HEK293 (cell line): Measurements from ENCODE around the gene PPP4R4.
"Not testable (repeated sequence)": the region's sequence is repeated elsewhere in the genome, so short reads cannot be mapped to it uniquely, and the experiment has no call there.

ENCODE experiments used
- REST ChIP-seq: fragments of 450-650 bp; formaldehyde crosslinking; IDR thresholded peaks from 2 replicates; pipeline ENCODE4 v1.5.1; 2016; ENCODE audit warnings: missing biosample characterization, missing genetic modification characterization
- ZFP3 ChIP-seq: fragments of 450-650 bp; formaldehyde crosslinking; IDR thresholded peaks from 2 replicates; pipeline ENCODE4 v1.5.1; 2016; ENCODE audit warnings: low read depth, missing biosample characterization, missing genetic modification characterization
- ZFP37 ChIP-seq: fragments of 450-650 bp; formaldehyde crosslinking; IDR thresholded peaks from 2 replicates; pipeline ENCODE4 v1.5.1; 2016; ENCODE audit warnings: missing biosample characterization, missing genetic modification characterization
- ZNF132 ChIP-seq: fragments of 450-650 bp; formaldehyde crosslinking; IDR thresholded peaks from 2 replicates; pipeline ENCODE4 v1.5.1; 2017; ENCODE audit warnings: missing biosample characterization, missing genetic modification characterization, borderline replicate concordance
- ZNF169 ChIP-seq: fragments of 450-650 bp; formaldehyde crosslinking; IDR thresholded peaks from 2 replicates; pipeline ENCODE4 v1.5.1; 2016; ENCODE audit warnings: missing biosample characterization, missing genetic modification characterization
- ZNF239 ChIP-seq: fragments of 450-650 bp; formaldehyde crosslinking; IDR thresholded peaks from 2 replicates; pipeline ENCODE4 v1.5.1; 2016; ENCODE audit warnings: missing biosample characterization, missing genetic modification characterization
- ZNF324 ChIP-seq: fragments of 450-650 bp; formaldehyde crosslinking; IDR thresholded peaks from 2 replicates; pipeline ENCODE4 v1.5.1; 2016; ENCODE audit warnings: missing biosample characterization, missing genetic modification characterization
- ZNF433 ChIP-seq: fragments of 450-650 bp; formaldehyde crosslinking; IDR thresholded peaks from 2 replicates; pipeline ENCODE4 v1.5.1; 2016; ENCODE audit warnings: missing biosample characterization, missing genetic modification characterization, low read depth
- ZNF558 ChIP-seq: fragments of 450-650 bp; formaldehyde crosslinking; IDR thresholded peaks from 2 replicates; pipeline ENCODE4 v1.5.1; 2016; ENCODE audit warnings: missing biosample characterization, missing genetic modification characterization
- ZNF623 ChIP-seq: fragments of 450-650 bp; formaldehyde crosslinking; IDR thresholded peaks from 2 replicates; pipeline ENCODE4 v1.5.1; 2016; ENCODE audit warnings: missing biosample characterization, missing genetic modification characterization
- ZNF785 ChIP-seq: fragments of 450-650 bp; formaldehyde crosslinking; IDR thresholded peaks from 2 replicates; pipeline ENCODE4 v1.5.1; 2016; ENCODE audit warnings: missing biosample characterization, missing genetic modification characterization
- TF ChIP-seq, protein P1 (sequence below): fragments of 450-650 bp; formaldehyde crosslinking; IDR thresholded peaks from 2 replicates; pipeline ENCODE4 v1.5.1; 2016; ENCODE audit warnings: missing biosample characterization, missing genetic modification characterization
- TF ChIP-seq, protein P2 (sequence below): fragments of 450-650 bp; formaldehyde crosslinking; IDR thresholded peaks from 2 replicates; pipeline ENCODE4 v1.5.1; 2016; ENCODE audit warnings: missing biosample characterization, missing genetic modification characterization
- TF ChIP-seq, protein P3 (sequence below): fragments of 450-650 bp; IDR thresholded peaks from 2 replicates; pipeline ENCODE4 v1.5.1; 2018; ENCODE audit warnings: missing biosample characterization, mild to moderate bottlenecking, missing genetic modification characterization

GRCh38 chr14:94276898-94277561 lies 102.9 kb downstream of the PPP4R4 start:
- TF ChIP-seq, protein P1, sequence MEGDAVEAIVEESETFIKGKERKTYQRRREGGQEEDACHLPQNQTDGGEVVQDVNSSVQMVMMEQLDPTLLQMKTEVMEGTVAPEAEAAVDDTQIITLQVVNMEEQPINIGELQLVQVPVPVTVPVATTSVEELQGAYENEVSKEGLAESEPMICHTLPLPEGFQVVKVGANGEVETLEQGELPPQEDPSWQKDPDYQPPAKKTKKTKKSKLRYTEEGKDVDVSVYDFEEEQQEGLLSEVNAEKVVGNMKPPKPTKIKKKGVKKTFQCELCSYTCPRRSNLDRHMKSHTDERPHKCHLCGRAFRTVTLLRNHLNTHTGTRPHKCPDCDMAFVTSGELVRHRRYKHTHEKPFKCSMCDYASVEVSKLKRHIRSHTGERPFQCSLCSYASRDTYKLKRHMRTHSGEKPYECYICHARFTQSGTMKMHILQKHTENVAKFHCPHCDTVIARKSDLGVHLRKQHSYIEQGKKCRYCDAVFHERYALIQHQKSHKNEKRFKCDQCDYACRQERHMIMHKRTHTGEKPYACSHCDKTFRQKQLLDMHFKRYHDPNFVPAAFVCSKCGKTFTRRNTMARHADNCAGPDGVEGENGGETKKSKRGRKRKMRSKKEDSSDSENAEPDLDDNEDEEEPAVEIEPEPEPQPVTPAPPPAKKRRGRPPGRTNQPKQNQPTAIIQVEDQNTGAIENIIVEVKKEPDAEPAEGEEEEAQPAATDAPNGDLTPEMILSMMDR = not testable (repeated sequence)
- not testable (repeated sequence) for TF ChIP-seq REST (tag by site-specific recombination); ZNF623 (tag by site-specific recombination); ZNF785 (tag by site-specific recombination); ZNF558; ZNF169 (tag by site-specific recombination); ZNF239 (tag by site-specific recombination); ZNF433 (tag by site-specific recombination); ZNF132 (tag by site-specific recombination); ZNF324; ZFP37 (tag by site-specific recombination); ZFP3
- TF ChIP-seq, protein P2, sequence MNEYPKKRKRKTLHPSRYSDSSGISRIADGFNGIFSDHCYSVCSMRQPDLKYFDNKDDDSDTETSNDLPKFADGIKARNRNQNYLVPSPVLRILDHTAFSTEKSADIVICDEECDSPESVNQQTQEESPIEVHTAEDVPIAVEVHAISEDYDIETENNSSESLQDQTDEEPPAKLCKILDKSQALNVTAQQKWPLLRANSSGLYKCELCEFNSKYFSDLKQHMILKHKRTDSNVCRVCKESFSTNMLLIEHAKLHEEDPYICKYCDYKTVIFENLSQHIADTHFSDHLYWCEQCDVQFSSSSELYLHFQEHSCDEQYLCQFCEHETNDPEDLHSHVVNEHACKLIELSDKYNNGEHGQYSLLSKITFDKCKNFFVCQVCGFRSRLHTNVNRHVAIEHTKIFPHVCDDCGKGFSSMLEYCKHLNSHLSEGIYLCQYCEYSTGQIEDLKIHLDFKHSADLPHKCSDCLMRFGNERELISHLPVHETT = not testable (repeated sequence)
- TF ChIP-seq, protein P3, sequence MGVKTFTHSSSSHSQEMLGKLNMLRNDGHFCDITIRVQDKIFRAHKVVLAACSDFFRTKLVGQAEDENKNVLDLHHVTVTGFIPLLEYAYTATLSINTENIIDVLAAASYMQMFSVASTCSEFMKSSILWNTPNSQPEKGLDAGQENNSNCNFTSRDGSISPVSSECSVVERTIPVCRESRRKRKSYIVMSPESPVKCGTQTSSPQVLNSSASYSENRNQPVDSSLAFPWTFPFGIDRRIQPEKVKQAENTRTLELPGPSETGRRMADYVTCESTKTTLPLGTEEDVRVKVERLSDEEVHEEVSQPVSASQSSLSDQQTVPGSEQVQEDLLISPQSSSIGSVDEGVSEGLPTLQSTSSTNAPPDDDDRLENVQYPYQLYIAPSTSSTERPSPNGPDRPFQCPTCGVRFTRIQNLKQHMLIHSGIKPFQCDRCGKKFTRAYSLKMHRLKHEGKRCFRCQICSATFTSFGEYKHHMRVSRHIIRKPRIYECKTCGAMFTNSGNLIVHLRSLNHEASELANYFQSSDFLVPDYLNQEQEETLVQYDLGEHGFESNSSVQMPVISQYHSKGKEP = not testable (repeated sequence)
